ENCODE data around the gene APPBP2.
"Not testable (repeated sequence)": the region's sequence is repeated elsewhere in the genome, so short reads cannot be mapped to it uniquely, and the experiment has no call there.

The APPBP2 gene

GRCh38 chr17:60502145-60502544 lies 23.9 kb downstream of the APPBP2 start:
- H3K4me3 ChIP-seq (ENCODE audit: control insufficient read depth, low read depth, low read length), result no peak overlapping the region
- DNase-seq (ENCODE audit: low read depth), result no peak
- no peak for TF ChIP-seq CTCF (IDR thresholded peaks at IDR 0.05; ENCODE audit: control insufficient read depth, insufficient read depth, low read depth, low read length, missing control alignments)

- H3K4me3 ChIP-seq (ENCODE audit: control insufficient read depth, low read depth, low read length), result no peak overlapping the region
- TF ChIP-seq CTCF (IDR thresholded peaks at IDR 0.05; ENCODE audit: control insufficient read depth, insufficient read depth, low read depth, low read length, missing control alignments), result no peak
- no peak for DNase-seq (ENCODE audit: low read depth)
Observed at GRCh38 chr17:60501589-60501988, 24.5 kb downstream of the APPBP2 start.

GRCh38 chr17:60496041-60496440 lies 30.0 kb downstream of the APPBP2 start:
- TF ChIP-seq CTCF (IDR thresholded peaks at IDR 0.05; ENCODE audit: control insufficient read depth, insufficient read depth, low read depth, low read length, missing control alignments), result no peak
- H3K4me3 ChIP-seq (ENCODE audit: control insufficient read depth, low read depth, low read length), result no peak overlapping the region
- DNase-seq (ENCODE audit: low read depth), result peak; percentile 18

GRCh38 chr17:60495260-60495659 lies 30.8 kb downstream of the APPBP2 start:
- DNase-seq (ENCODE audit: low read depth), result no peak
- TF ChIP-seq CTCF (IDR thresholded peaks at IDR 0.05; ENCODE audit: control insufficient read depth, insufficient read depth, low read depth, low read length, missing control alignments), result no peak
- no peak overlapping the region for H3K4me3 ChIP-seq (ENCODE audit: control insufficient read depth, low read depth, low read length)

GRCh38 chr17:60493847-60494321 lies 32.2 kb downstream of the APPBP2 start:
- no peak for DNase-seq (ENCODE audit: low read depth)
- no peak for TF ChIP-seq CTCF (IDR thresholded peaks at IDR 0.05; ENCODE audit: control insufficient read depth, insufficient read depth, low read depth, low read length, missing control alignments)
- H3K4me3 ChIP-seq (ENCODE audit: control insufficient read depth, low read depth, low read length), result no peak overlapping the region

- no peak for TF ChIP-seq CTCF (IDR thresholded peaks at IDR 0.05; ENCODE audit: control insufficient read depth, insufficient read depth, low read depth, low read length, missing control alignments)
- H3K4me3 ChIP-seq (ENCODE audit: control insufficient read depth, low read depth, low read length), result no peak overlapping the region
- no peak for DNase-seq (ENCODE audit: low read depth)
Observed at GRCh38 chr17:60491771-60492170, 34.3 kb downstream of the APPBP2 start.

- not testable (repeated sequence) for H3K4me3 ChIP-seq (ENCODE audit: control insufficient read depth, low read depth, low read length); DNase-seq (ENCODE audit: low read depth)
Observed at GRCh38 chr17:60490594-60490993, 35.4 kb downstream of the APPBP2 start.
